Stimulated activated CD8-positive, alpha-beta memory T cell treated with anti-CD3 and anti-CD28 coated beads, Interleukin-12 subunit alpha, Interleukin-12 subunit beta, amount 100 ng/mL, for 1 hour (primary cell): Measurements from ENCODE around the gene GPBAR1.
"Not testable (repeated sequence)": the region's sequence is repeated elsewhere in the genome, so short reads cannot be mapped to it uniquely, and the experiment has no call there.

Source experiments
- DNase-seq: peaks from one replicate; pipeline ENCODE4 v3.0.0-alpha.2; 2020; ENCODE audit warnings: low read depth

GPBAR1 gene

GRCh38 chr2:218269900-218270720 lies 9.3 kb downstream of the GPBAR1 start, which contains the start of the genes AAMP and PNKD:
Gene AAMP, minus strand, starts transcription at chr2:218270137. Its CDS starts 51 bp downstream, at chr2:218270086.
Gene PNKD, plus strand, starts transcription at chr2:218270519. Its CDS starts 17 bp downstream, at chr2:218270536.
- peak; percentile 100 for DNase-seq

GRCh38 chr2:218270721-218271486 lies 10.1 kb downstream of the GPBAR1 start:
- no peak for DNase-seq

GRCh38 chr2:218271487-218271797 lies 10.6 kb downstream of the GPBAR1 start:
- DNase-seq = no peak

GRCh38 chr2:218271865-218272530 lies 11.2 kb downstream of the GPBAR1 start:
- no peak for DNase-seq

GRCh38 chr2:218272531-218273212 lies 11.9 kb downstream of the GPBAR1 start:
- peak; percentile 68 for DNase-seq

GRCh38 chr2:218273214-218273907 lies 12.5 kb downstream of the GPBAR1 start:
- DNase-seq = not testable (repeated sequence)

GRCh38 chr2:218273908-218274249 lies 13.1 kb downstream of the GPBAR1 start:
- DNase-seq = no peak

- no peak for DNase-seq
Measured at GRCh38 chr2:218274586-218274985, 13.8 kb downstream of the GPBAR1 start.

GRCh38 chr2:218275371-218276072 lies 14.7 kb downstream of the GPBAR1 start:
- no peak for DNase-seq

GRCh38 chr2:218276986-218277755 lies 16.4 kb downstream of the GPBAR1 start:
- DNase-seq = no peak

- no peak for DNase-seq
Measured at GRCh38 chr2:218277921-218278320, 17.1 kb downstream of the GPBAR1 start.

- no peak for DNase-seq
Measured at GRCh38 chr2:218278531-218279360, 17.9 kb downstream of the GPBAR1 start.

GRCh38 chr2:218280260-218280870 lies 19.6 kb downstream of the GPBAR1 start:
- no peak for DNase-seq

- no peak for DNase-seq
Measured at GRCh38 chr2:218281449-218281848, 20.6 kb downstream of the GPBAR1 start.

- DNase-seq = no peak
Measured at GRCh38 chr2:218282173-218282991, 21.6 kb downstream of the GPBAR1 start.

- DNase-seq = no peak
Measured at GRCh38 chr2:218284106-218284811, 23.4 kb downstream of the GPBAR1 start.

- DNase-seq = no peak
Measured at GRCh38 chr2:218285604-218286003, 24.8 kb downstream of the GPBAR1 start.
